ENCODE measurements around the gene LY86.

GRCh38 chr6:6650839-6651238, 62.3 kb downstream of the LY86 start:
- TF ChIP-seq POLR2A (IDR thresholded peaks at IDR 0.05): no peak
- TF ChIP-seq CTCF (IDR thresholded peaks at IDR 0.05): no peak

Measured in uterus (tissue), 2 donors.